ENCODE measurements around the gene NR6A1.

The NR6A1 gene

DNA sequence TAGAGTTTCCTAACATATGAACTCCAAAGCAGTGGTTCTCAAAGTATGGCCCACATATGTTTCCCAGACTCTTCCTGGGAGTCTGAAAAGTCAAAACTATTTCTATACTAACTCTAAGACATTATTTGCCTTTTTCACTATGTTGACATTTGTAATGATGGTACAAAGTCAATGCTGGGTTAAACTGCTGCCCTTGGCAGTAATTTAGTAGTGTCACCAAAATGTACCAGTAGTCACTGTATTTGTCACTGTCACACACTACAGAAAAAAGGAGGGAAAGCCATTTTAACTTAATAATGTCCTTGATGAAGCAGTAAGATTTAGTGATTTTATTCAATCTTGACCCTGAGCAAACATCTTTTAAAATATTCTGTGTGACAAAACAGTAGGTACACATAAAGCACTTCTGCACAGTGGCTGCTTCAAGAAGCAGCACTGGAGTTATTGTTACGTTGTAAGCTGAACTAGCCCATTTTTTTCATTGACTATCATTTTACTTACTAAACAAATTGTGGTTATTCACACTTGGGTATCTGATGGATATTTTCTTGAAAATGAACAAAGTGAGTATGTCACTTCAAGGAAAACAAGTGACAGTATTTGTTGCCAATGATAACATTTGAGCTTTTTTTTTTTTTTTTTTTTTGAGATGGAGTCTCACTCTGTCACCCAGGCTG, 90.3 kb downstream of the NR6A1 start:
- no peak for DNase-seq

DNA sequence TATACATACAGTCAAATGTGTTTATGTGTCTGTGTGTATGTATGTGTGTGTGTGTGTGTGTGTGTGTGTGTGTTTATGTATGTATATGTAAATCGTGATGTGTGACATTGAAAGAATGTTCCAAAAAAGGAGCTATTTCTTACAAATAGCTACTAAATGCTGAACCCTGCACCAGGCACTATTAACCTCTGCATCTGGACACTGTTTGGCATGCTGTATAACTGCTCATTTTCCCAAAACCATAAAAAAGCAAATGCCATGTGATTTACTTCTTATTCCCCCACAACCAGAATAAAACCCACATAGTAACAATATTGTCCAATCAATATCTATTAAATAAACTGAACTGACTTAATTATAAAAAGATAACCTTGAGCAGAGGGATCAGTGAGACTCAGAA, 91.1 kb downstream of the NR6A1 start:
- no peak for DNase-seq

DNA sequence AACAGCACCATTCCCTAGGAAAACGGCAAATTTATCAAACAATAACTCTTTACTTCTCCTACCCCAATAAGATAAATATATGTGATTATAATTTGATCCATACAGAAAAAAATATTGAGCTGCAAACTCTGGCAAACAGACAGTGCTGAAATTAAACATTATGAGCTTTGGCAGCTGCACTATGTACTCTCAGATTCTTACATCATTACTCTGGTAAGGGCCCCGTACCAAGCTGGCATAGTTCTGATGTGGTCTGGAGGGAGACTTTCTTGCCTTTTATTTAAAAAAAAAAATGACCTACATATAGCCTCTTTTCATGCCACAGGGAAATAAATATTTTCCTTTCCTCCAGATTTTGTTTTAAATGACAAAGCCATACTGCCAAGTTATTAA, 95.0 kb downstream of the NR6A1 start:
- no peak for DNase-seq

DNA sequence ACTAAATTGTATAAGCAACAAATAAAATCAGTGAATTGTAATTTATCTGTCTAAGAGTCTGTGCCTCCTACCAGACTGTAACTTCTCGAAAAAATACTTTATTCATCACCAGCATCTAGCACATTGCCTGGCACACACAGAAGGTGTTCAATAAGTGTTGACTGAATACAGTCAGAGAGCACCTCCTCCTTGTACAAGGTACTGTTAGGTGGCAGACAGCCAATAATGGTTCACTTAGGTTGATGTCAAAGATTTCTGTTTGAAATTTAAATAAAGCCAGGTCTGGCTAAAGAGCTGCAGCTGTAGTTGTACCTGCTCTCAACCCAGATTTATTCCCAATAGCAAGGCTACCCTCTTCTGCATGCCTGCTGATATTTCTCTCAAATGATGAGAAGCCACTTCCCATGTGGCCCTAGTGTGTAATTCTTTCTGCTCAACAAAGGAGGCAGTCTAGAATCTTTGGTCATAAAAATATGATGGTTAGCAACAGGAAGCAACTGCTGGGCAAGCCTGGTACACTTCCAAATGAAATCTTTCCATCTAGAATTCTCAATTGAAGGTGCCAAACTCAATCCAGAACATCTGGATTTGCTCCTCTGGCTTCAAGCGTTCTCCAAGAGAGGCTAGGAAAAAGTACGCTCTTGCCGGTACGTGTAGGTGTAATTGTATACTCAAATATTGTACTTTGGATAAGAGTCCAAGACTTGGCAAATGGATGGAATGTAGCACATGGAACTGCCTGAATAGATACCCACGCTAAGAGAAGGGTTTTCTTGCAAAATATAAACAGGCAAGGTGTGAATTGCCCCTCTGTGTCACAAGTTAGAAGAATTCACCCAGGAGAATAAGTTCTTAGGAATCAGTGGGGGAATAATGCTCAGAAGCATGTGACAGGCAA, 95.6 kb downstream of the NR6A1 start:
- DNase-seq: no peak

DNA sequence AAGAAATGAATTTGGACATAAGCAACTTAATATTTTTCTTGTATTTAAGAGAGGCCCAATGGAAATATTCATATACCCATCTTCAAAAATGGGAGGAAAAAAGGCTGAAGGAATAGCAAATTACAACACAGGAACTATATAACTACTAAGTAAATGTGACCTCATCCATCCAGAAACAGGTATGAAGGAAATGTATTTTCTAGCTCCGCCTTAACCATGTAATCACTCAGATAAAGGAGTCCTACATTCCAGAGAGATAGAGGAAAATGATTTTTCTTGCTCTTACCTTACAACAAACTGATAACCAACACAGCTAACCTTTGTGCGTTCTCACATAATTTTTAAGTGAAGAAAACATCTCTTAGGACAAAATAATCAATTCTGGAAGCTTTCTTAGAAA, 96.5 kb downstream of the NR6A1 start:
- no peak for DNase-seq

DNA sequence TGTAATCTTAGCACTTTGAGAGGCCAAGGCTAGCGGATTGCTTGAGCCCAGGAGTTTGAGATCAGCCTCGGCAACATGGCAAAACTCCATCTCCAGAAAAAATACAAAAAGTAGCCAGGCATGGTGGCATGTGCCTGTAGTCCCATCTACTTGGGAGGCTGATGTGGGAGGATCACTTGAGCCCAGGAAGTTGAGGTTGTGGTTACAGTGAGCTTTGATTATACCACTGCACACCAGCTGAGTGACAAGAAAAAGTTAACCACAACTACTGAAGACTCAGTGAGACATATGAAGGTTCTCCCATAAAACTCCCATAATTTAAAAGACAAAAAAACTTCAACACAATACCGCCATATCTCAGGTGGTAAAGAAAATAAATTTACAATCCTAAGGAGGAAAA, 98.0 kb downstream of the NR6A1 start:
- no peak for DNase-seq

DNA sequence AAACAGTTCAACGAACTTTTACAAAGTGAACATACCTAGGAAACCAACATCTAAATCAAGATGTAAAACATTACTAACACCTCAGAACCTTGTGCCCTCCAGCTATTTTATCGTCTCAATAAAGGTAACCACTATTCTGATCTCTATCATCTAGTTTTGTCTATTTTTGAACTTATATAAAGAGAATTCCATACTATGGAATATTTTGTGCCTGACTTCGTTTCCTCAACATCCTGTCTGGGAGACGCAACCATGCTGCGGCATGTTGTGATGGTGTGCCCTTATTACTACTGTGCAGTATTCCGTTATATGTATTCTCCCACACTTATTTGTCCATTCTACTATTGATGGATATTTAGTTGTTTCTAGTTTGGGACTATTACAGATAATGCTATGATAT, 99.2 kb downstream of the NR6A1 start:
- no peak for DNase-seq

DNA sequence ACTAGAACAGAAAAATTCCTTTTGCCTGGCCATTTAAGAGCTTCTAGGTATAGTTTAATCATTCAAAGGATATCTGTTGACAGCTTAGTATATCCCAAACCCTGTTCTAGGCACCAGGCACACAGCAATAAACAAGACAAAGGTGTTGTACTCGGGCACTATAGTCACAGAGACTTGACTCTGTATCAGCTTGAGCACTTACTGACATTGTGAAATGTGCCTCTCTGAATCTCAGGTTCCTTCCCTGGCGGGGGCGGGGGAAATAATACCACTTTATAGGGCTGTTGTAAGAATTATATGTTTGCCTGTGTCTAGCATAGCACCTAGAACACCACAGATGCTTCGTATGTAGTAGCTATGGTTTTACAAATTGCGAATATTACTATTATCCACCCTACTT, 104.5 kb downstream of the NR6A1 start:
- no peak for DNase-seq

DNA sequence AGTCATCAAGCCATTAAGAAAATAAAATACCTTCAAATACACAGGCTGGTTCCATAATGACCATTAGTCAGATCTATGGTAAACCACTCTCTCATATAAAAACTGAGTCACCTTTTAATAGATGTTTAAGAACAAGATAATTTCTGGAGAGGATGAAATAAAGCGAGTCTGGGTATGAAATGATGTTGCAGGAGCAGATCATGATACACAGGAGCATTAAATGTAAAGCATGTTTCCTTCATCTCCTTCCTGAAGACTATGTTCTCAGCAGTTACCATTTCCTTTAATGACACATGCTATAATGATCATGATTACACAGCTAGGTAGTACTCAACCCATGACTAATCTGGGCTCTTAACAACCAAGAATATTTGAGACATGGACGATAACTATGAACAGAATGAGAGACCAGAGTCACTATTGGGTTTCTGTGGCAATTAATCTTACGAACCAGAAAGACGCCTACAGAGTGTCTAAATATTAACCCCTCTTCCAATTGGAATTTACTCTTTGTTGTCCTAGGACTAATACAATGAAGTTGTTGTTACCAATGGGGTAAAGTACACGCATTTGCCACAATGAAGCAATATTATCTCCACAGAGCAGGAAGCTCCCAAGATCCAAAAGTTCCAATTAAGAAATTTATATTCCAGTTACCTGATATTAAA, 105.6 kb downstream of the NR6A1 start:
- no peak for DNase-seq

DNA sequence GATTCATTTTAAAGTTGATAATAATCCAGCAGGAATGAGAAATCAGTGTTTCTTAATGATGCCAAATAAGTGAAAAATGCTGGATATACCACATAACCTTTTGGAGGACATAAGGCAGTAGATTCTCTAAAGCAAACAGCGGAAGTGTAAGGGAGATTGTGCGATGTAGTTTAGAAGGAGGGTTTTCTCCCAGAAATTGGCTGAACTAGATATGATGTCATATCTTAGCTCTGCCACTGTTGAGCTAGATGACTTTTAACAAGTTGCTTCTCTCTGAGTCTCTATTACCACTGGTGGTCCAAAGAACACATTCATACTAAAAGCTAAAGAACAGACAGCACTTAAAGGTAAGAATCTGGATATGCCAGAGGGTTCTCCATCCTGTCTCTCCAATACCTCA, 107.0 kb downstream of the NR6A1 start:
- DNase-seq: no peak

DNA sequence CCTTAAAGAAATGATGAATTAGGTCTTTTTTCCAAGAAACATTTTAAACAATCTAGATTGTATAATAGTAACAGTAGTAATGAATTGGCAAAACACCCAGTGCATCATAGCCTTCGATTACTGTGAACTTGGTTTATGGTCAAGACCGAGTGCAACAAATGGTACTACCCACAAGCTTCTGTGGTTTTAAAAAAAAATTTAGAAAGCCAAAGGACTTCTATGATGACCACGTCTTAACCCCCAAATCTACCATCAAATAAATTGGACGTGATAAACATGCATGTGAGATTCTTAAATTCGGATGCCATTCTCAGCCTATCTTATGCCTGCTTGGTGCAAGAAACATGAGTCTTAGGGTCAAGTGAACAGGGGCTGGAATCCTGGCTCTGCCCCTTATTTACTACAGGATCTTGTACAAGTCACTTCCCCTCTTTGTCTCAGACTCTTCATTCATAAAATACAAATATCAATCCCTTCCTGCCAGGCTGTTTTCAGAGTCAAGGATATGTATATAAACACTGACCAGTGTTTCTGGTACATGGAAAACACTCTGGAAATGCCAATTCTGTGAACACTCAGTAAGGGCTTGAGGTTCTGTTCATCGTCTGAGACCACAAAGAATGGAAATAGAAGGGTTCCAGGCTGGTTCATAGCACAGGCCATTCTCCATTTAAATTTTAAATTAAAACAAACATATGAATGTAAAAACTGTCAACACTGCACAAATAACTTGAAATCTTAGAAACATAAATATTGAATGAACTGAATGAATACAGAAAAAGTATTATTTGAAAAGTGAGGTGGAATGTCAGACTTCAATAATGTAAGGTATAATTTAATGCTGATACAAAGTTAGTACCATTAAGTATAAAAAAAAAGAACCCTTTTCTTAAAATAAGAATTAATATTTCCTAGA, 107.8 kb downstream of the NR6A1 start:
- DNase-seq: no peak

DNA sequence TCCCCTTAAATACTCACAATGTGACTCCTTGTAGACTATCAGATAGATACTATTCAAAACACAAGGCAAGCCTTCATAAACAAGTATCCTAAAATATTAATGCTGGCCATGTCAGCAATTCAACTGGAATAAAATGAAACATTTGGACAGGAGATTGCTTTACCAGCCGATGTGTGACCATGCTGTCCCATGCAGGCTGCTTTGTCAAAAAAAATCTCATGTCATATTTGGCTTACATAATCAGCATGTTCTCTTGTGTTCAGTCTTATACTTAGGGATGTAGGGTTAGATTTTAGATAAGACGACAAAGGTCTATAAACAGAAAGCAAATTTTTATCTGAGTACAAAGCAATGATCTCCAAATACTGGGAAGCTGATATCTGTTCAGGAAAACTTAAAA, 108.5 kb downstream of the NR6A1 start:
- DNase-seq: no peak

DNA sequence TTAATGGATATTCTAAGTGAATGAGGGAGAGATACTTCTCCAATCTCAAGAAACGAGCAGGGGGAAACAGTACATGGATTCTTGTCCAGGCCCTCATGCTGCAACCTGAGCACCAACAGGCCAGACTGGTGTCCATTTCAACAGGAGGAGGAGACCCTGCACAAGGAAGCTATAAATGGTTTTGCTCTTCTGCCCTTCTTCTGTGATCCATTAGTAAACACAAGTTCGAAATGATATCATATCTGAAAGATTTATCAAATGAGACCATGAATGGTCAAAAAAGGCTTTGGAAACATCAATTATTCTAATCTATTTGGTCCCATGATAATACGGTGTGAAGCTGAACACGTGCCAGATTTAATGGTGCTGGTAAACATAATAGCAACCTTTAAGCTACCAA, 109.8 kb downstream of the NR6A1 start:
- DNase-seq: no peak

DNA sequence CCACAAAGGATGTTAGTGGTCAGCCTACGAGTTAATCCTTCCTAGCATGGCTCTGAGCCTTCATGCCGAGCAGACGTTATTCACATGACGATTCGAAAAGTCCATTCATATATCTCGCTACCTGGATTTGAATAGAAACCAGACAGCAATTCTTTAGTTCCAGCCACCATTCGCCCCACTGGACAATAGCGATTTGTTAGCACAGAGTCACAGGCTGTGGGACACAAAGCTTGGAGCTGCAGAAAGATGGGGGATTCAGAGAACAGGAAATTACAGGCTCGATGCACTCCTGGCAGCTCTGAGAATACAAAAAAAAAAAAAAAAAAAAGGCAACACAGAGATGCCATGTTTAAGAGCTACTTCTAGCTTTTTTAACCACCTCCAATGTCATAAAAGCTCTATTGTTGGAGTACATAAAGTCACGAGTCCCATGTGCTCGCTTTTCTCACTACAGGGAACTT, 110.7 kb downstream of the NR6A1 start:
- DNase-seq: peak; percentile 59

DNA sequence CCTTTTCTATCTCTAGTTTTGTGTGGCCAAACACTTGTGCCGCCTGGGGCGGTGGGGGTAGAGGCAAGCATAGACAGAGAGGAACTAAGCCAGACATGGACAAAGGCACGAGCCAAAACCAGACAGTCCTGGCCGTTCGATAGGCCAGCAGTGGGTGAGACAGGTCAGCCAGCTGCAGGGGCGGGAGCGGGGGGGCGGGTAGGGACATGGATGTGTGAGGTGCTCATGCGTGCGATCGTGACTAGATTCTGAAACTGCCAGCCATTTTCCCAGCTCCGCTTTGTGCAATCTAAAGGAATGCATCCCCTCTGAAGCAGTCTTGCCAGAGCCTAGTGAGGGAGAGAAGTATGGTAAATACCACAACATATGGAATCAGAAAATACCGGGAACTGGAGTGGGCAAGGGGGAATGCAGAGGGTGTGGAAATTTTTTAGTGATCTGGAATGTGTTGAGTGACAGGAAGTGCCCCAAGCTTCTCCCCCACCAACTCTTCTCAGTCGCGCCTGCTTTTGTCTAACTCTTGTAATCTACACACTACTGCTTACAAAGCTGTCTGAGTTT, 111.9 kb downstream of the NR6A1 start:
- DNase-seq: peak; percentile 75

DNA sequence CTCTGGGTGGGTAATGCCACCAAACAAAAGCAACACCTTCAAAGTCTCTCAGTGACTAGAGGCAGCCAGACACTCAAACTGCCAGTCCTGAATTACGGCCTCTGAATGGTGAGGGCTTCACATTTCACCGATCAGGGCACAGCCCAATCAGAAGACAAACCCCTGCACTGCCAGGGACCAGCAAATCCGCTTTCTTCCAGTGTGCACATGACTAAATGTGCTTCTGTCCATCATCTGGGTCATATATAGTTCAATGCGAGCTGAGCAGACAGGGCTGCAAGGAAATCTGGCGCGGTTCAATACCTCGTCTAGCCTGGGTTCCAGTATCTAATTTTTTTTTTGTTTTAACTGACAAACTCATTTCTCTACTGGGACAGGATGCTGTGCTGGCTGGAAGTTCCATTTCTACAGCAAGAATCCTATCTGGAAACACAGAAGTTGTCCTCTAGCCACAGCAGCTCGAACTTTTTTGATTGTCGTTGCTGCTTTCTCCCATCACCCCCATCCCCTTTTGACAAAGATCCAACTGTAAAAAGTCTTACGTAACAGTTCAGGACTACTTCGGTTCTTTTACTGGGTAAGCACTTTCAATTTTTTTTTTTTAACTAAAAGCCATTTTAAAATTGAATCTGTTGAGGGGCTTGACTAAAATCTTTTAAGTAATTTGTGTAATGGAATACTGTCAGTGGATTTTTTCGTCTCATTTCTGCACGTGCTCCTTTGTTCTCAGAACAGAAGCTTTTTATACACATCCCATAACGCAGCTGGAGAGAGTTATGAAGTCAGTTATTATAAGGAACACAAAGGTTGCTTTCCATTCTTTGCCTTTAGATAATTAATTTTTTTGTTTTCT, 112.7 kb downstream of the NR6A1 start:
- DNase-seq: peak; percentile 61

DNA sequence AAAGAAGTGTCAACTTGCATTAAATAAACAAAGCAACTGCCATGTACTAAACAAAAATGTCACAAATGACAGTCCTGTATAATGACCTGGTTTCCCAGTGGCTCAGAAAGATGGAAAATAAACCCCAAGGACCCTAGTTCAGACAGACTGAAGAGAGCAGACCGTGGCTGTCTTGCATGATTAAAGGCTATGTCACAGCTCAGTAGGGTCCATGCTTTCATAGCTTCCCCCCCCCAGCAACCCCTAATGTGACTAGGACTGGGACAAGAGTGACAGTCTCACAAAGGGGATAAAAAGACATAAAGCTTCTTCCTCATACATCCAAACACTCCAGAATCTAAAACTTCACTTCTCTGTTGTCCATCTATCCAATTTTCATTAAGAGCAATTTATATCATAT, 113.6 kb downstream of the NR6A1 start:
- DNase-seq: no peak

DNA sequence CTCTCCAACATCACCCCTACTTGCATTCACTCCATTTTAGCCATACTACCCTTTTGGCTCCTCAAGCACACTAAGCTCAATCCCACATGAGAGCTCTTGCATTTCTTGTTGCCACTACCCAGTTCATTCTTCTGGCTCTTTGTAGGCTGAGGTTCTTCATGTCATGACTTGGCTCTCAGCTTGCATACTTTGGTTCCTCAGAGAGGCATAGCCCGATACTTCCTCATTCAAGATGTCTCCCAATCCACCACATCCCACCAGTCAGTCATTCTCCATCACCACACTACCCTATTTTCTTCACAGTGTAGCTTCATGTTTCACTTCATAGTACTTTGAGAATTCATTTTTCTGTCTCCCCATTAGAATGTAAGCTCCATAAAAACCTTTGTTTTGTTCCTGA, 116.7 kb downstream of the NR6A1 start:
- no peak for DNase-seq

DNA sequence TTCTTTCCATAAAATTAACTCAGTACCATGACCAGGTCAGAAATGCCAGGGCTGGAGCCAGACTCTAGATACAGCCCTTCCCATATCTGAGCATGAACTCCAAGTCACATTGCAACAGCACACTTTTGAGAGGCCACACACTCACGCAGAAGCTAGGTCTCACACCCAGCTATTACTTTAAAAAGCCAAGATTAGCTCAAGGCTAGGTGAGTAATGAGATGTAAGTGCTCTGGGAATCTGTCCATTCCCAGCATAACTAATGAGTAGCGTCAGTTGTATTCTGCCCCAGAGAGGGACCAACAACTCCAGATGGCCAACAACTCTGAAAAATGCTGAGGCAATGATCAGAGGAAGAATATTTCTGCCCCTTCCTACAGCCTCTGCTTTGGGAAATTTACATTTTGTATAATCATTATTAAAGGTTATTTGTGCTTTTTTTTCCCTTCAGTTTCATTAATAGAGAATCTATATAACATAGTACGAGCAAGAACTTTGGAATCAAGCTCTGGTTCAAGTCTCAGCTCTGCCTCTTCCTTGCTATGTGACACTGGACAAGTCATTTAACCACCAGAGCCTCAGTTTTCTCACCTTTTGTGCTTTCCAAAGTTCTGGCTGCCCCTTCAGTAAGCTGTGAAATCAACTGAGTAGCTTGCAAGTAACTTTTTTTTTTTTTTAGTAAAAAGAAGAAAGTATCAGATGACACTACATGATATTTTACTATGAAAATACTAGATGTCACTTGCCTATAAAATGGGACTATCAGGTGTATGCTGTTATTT, 118.3 kb downstream of the NR6A1 start:
- DNase-seq: no peak

DNA sequence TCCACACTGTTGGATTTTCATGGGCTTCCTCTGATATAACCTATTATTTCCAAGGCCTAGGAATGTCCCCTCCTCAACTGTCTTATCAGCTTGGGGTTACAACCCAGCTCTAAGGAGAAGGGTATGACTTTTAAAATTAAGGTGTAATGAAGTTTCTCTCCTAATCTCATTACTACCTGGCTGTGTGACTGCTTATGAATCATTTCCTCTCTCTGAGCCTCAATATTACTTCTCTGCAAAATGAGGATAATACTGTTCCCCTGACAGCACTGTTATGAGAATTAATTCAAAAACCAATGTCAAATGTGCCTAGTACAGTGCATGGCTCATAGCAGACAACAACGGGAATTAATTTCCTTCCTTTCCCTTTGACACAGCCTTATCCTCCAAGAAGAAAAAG, 118.9 kb downstream of the NR6A1 start:
- no peak for DNase-seq

DNA sequence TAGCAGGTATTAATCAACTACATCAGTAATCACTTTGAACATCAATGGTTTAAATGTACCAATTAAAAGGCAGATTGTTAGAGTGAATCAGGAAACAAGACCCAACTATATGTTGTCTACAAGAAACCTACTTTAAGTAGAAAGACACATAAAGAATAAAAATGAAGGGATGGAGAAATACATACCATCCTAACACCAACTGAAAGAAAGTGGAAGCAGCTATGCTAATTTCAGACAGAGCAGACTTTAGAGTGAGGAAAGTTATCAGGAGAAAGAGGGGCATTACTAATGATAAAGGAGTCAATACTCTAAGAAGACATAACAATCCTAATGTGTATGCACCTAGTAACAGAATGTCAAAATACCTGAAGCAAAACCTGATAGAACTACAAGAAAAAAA, 125.8 kb downstream of the NR6A1 start:
- DNase-seq: no peak
